ENCODE data around the gene AMN1.
"Not testable (repeated sequence)": the region's sequence is repeated elsewhere in the genome, so short reads cannot be mapped to it uniquely, and the experiment has no call there.

Gene AMN1

GRCh38 chr12:31714406-31715271 lies 14.2 kb downstream of the AMN1 start (continued):
- TF ChIP-seq TSHZ2 (CRISPR knock-in tag; IDR thresholded peaks at IDR 0.05), result no peak

GRCh38 chr12:31712877-31713276 lies 15.9 kb downstream of the AMN1 start:
- TF ChIP-seq ARNTL (CRISPR knock-in tag; IDR thresholded peaks at IDR 0.05; ENCODE audit: borderline replicate concordance, low read depth), result no peak
- TF ChIP-seq ZC3H10 (CRISPR knock-in tag; IDR thresholded peaks at IDR 0.05), result no peak
- no peak for TF ChIP-seq ZNF70 (CRISPR knock-in tag; IDR thresholded peaks at IDR 0.05)
- no peak for TF ChIP-seq TCF4 (CRISPR knock-in tag; IDR thresholded peaks at IDR 0.05; ENCODE audit: borderline replicate concordance)
- no peak for TF ChIP-seq ZNF8 (CRISPR knock-in tag; IDR thresholded peaks at IDR 0.05)
- no peak for TF ChIP-seq RARB (CRISPR knock-in tag; IDR thresholded peaks at IDR 0.05)
- no peak for TF ChIP-seq ISL1 (CRISPR knock-in tag; IDR thresholded peaks at IDR 0.05)
- TF ChIP-seq BACH2 (CRISPR knock-in tag; IDR thresholded peaks at IDR 0.05; ENCODE audit: borderline replicate concordance), result no peak
- TF ChIP-seq PPARA (CRISPR knock-in tag; IDR thresholded peaks at IDR 0.05; ENCODE audit: borderline replicate concordance), result no peak
- no peak for TF ChIP-seq ESRRG (CRISPR knock-in tag; IDR thresholded peaks at IDR 0.05)
- no peak for TF ChIP-seq PATZ1 (CRISPR knock-in tag; IDR thresholded peaks at IDR 0.05; ENCODE audit: borderline replicate concordance)
- no peak for TF ChIP-seq CSDC2 (CRISPR knock-in tag; IDR thresholded peaks at IDR 0.05)
- TF ChIP-seq OSR1 (CRISPR knock-in tag; IDR thresholded peaks at IDR 0.05), result no peak
- no peak for TF ChIP-seq ZFP3 (CRISPR knock-in tag; IDR thresholded peaks at IDR 0.05)
- no peak for ATAC-seq

- no peak for TF ChIP-seq ZC3H10 (CRISPR knock-in tag; IDR thresholded peaks at IDR 0.05)
- no peak for TF ChIP-seq PPARA (CRISPR knock-in tag; IDR thresholded peaks at IDR 0.05; ENCODE audit: borderline replicate concordance)
- no peak for TF ChIP-seq ZFP3 (CRISPR knock-in tag; IDR thresholded peaks at IDR 0.05)
- TF ChIP-seq CSRNP3 (CRISPR knock-in tag; IDR thresholded peaks at IDR 0.05), result no peak
- TF ChIP-seq ARNTL (CRISPR knock-in tag; IDR thresholded peaks at IDR 0.05; ENCODE audit: borderline replicate concordance, low read depth), result no peak
- TF ChIP-seq OSR1 (CRISPR knock-in tag; IDR thresholded peaks at IDR 0.05), result no peak
- no peak for TF ChIP-seq RARB (CRISPR knock-in tag; IDR thresholded peaks at IDR 0.05)
- TF ChIP-seq CSDC2 (CRISPR knock-in tag; IDR thresholded peaks at IDR 0.05), result no peak
- TF ChIP-seq PATZ1 (CRISPR knock-in tag; IDR thresholded peaks at IDR 0.05; ENCODE audit: borderline replicate concordance), result no peak
- no peak for ATAC-seq
Measured at GRCh38 chr12:31710021-31710818, 18.6 kb downstream of the AMN1 start.

- not testable (repeated sequence) for ATAC-seq
Measured at GRCh38 chr12:31708118-31708517, 20.7 kb downstream of the AMN1 start.
